Esophagus muscularis mucosa (tissue), 3 donors: ENCODE results near the gene CUL7.

Experiments used
- CTCF ChIP-seq, 3 experiments: fragments of 200-600 bp in 2 of 3; fragments of 450-650 bp in 1 of 3; sonication (generic) in 2 of 3; IDR thresholded peaks; one replicate each; pipeline ENCODE4 v1.5.1; 2017 to 2019; ENCODE audit warnings: antibody characterized with exemption in 3 of 3, mild to moderate bottlenecking in 2 of 3, moderate library complexity in 1 of 3
- POLR2A ChIP-seq: fragments of 450-650 bp; IDR thresholded peaks from one replicate; pipeline ENCODE4 v1.6.1; 2017; ENCODE audit warnings: antibody characterized with exemption, moderate library complexity, mild to moderate bottlenecking, low read depth

GRCh38 chr6:43021270-43022047, 32.2 kb downstream of the CUL7 start, which contains the start of gene RRP36:
- TF ChIP-seq POLR2A (no peak), CTCF (IDR thresholded peaks at IDR 0.05) (no peak)
